ENCODE data around the gene LPAR6.
"Not testable (repeated sequence)": the region's sequence is repeated elsewhere in the genome, so short reads cannot be mapped to it uniquely, and the experiment has no call there.

LPAR6 gene, protein sequence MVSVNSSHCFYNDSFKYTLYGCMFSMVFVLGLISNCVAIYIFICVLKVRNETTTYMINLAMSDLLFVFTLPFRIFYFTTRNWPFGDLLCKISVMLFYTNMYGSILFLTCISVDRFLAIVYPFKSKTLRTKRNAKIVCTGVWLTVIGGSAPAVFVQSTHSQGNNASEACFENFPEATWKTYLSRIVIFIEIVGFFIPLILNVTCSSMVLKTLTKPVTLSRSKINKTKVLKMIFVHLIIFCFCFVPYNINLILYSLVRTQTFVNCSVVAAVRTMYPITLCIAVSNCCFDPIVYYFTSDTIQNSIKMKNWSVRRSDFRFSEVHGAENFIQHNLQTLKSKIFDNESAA

DNA sequence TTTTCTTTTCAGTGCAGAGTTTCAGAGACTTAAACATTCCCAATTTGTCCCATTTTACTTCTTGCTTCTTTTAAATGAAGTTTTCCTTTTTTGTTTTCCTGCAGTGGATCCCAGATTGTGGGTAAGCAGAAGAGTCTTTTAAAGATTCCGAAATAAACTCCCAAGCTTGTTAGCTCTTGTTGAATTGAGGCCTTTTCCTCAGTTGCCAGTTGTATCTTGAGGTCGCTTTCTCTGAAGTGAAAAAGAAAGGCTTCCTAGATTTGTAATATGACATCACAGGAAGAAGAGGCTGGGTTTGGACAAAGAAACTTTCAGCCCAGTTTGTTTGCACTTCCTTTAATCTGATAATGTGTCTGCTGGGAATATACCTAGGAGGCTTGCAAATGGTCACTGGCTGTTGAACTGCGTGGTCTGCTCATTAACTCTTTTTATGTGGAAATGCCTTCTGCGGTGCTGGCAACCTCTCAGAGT, at the start of gene LPAR6:
Gene LPAR6, minus strand, starts transcription at position 233 of the 471 bp plus-strand sequence. CDS start 690 bp downstream, outside the sequence.
- DNase-seq = no peak

DNA sequence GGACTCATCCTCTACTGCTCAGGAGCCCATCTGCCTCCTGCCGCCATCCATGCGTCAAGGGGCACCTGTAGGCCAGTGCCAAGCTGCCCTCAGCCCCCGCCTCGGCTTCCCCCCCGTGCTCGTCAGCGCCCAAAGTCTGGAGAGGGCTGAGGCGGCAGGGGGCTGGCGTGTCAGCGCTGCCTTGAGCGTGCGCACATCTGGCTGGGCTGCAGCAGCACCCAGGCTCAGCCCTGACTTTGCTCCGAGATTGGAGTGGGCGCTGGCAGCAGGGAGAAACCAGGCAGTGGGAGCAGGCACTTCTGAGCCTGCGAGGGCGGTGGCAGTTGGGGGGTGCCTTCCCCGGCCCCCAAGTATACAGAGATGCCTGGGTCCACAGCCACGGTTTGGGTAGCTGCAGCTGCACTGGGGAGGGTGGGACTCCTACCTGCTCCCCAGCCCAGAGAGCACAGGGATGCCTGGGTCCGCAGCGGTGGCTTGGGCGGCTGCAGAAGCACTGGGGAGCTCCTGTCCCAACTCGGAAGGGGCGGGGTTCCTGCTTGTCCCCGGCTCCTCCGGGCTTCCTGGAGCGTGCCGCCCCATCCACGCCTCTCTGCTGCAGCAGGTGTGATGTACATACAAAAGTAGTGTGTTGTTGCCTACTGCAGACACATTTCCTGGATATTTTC, 44.8 kb upstream of the LPAR6 start:
- no peak for DNase-seq

DNA sequence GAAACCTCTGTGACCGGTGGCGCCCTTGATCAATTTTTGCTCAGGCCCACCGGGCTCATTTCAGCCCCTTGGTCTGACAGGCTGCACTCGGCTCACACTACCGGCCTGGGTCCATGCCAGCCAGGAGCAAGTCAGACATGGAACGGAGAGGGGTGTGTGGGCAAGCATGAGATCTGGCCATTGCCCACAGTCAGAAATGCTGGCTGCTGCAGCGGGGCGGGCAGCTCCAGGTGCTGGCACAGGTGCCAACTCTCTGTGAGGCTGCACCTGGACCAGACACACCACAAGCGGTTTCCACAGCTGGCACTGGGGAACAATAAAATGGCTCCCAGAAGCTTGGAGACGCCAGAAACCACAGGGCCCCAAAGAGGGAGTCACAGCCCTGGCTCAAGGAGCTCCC, 43.6 kb upstream of the LPAR6 start:
- DNase-seq = no peak

DNA sequence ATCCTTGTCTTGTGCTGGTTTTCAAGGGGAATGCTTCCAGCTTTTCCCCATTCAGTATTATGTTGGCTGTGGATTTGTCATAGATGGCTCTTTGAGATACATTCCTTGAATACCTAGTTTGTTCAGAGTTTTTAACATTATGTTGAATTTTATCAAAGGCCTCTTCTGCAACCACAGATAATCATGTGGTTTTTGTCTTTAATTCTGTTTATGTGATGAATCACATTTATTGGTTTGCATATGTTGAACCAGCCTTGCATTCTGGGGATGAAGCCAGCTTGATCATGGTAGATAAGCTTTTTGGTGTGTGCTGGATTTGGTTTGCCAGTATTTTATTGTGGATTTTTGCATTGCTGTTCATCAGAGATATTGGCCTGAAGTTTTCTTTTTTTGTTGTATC, 38.3 kb upstream of the LPAR6 start:
- DNase-seq = not testable (repeated sequence)

DNA sequence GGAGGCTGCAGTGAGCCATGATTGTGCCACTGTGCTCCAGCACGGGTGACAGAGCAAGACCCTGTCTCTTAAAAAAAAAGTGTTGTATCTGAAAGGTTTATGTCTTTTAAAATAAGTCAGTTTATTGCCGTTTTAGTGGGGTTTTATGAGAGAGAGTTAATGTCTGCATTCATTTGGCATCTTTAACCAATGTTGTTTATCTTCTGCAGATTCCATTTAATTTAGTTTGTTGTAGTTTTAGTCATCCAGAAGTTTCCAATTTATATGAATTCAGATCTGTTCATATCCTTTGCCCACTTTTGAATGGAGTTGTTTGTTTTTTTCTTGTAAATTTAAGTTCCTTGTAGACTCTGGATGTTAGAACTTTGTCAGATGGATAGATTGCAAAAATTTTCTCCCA, 36.7 kb upstream of the LPAR6 start:
- no peak for DNase-seq

DNA sequence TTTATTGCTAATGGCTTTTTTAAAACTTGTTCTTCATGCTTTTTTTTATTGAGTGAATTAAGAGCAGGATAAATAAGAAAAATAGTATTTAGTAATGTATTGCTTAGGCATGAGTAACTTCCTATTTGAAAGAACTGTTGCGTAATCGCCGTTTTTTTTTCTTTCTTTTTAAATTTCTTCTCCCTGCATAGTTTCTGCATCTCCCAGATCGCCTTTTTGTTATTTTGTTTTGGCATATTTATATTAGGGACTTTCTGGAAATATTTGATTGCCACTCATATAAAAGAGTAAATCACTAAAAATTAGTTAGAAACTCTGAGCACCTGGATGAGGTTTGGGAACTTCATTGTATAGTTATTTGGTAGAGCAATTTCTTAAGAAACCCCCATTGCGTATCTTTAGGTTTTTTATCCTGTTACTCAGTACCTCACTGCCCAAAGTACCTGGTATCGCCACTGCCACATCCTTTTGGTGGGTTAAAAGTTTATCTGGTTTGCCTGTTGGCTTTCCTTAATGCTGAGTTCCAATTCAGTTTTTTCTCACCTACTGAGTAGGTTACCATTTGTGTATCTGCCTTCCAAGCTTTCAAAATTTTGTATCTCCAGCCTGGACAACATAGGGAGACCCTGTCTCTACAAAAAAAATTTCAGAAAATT, 36.2 kb upstream of the LPAR6 start:
- DNase-seq = no peak

DNA sequence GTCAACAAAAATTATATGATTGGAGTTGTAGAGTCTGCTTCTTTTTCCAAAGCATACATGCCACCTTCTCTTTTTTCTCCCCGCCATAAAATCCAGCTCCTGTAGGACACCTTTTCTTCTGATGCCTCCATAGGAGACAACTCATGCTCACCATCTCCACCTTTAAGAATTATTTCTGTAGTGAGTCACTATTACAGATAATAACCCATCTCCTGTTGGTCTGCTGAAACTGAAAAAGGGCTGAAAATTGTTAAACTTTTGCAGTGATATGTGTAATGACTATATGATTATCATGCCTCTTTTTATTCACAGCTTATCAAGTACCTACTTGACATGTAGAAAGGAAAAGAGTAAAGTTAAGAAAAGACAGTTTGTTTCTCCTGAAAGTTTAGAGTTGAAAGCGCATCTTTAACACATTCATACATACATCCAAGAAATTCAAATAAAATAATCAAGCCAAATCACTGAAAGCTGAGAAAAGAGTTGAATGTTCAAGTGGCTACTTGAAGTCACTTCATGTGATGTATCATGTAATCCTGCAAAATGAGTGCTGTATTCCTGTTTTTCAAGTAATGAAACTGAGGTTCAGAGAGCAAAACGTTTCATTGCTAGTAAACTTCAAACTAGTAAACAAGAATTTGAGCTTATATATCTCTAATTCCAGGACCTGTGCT, 35.5 kb upstream of the LPAR6 start:
- DNase-seq = no peak

DNA sequence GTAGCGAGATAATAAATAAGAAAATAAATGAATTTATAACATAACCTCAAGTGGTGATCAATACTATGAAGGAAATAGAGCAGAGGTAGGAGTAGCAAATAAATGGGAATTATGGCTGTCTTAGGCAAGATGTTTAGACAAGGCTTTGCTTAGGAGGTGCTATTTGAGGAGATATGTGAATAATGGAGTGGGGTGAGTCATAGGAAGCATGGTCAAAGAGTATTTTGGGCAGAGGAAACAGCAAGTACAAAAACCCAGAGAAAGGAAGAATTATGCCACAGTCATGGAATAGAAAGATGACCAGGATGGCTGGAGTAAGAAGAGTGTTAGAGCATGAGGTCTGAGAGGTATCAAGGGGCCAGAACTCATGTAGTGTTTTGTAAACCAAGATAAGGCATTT, 33.6 kb upstream of the LPAR6 start:
- no peak for DNase-seq

DNA sequence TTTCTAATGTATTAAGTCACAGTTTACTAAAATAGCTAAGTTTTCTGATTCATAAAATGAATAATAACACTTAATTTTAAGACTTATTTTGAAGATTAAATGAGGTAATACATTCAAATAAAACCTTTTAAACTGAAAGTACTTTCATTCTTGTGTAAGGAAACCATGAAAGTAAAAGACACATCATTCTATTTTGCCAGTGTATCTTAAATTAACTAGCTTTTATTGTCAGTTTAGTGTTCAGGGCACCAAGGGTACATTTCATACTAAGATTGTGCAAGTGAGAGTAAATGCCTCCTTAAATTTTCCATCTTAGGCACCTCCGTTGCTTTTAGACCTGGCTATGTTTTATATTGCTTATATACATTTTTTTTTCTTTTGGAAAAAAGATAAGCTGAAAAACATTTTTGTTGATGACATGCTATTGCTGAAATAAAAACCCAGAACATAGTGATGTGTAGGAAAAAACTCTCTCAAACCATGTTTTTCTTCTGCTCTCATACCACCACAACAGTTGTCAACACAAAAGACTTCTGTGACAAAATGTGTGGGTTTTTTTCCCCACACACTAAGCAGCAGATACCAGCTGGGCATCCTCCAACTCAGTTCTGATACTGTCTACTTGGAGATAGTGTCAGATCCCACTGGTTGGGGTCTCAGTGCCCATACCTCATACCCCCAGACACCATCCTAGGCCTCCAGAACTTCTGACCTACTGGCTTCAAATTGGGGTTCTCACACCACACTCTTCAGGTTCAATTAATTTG, 30.7 kb upstream of the LPAR6 start:
- no peak for DNase-seq

DNA sequence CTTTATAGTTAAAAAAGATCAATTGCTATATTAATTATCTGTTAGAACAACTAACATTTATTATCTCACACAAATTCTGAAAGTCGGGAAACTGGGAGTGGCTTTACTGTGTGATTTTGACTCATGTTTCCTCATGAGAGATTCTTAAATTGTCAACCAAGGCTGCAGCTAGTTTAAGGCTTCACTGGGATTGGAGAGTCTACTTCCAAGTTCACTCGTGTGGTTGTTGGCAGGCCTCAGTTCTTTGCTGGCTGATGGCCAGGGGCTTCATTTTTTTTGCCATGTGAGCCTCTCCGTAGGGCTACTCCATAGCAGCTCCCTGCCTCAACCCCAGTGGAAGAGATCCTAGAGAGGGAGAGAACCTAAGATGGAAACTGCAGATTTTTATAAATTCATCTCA, 24.5 kb upstream of the LPAR6 start:
- no peak for DNase-seq

DNA sequence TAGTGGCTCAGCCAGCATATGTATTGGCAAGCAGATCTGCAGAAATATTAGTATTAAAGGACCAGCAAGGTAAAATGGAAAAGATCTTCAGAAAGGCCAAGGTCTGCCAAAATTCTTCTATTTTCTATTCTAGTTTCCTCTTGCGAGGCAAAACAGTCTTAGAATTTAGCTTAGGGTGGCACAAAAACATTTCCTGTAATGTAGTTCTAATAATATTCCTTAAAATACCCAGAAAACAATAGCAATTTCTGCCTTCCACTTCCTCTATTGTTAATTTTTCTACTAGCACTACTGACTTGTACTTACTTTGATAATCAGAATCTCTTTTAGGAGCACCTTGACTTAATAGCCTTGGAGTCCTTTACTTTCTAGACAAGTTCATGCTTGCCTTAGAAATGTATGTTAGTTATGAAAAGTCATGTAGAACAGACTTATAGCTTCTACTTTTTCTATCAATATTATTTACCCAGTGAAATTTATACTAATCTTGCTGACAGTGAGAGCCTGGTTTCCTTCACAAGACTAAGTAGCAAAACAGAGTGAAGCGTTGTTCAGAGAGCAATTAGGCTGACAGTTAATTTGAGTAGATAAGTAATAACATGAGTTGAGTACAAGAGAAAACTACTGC, 23.9 kb upstream of the LPAR6 start:
- no peak for DNase-seq

DNA sequence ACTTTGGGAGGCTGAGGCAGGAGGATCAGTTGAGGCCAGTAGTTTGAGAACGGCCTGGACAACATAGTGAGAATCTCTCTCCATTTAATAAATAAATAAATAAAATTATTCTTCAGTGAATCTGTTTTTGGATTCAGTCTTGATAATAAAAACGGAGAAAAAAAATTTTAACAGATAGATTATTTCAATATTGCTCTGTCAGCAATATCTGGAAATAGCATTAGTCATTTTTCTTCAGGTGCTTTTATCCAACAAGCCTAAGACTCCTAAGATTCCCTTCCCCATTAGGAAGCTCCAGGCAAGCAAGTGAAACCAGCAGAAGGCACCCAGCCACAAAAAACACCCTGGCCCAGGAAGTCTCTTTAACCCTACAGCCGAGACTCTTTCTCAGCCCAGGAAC, 21.3 kb upstream of the LPAR6 start:
- no peak for DNase-seq

DNA sequence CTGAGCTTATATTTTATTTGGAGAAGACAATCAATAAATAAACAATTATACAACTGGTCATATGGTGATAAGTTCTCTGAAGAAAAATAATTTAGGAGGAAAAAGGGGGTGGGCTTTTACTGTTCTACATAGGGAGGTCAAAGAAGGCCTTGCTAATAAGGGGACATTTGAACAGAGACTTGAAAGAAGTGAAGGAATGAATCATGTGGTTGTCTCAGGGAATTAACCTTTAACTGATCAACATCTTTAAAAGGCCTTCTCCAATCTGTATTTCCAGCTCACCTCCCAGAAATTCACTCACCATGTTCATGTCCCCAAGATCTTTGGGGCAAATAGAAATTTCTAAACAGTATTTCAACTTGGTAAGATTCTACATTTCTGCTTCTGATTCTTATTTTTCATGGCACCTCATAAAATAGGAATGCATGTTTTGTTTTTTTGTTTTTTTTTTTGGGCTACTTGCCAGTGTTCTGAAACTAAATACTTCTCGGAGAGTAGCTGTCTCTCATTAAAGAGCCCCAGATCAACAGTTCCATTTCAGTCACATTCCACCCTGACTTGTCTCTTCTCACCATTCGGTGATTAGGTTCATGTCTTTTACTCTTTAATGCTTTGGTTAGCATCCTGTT, 19.2 kb upstream of the LPAR6 start:
- no peak for DNase-seq

DNA sequence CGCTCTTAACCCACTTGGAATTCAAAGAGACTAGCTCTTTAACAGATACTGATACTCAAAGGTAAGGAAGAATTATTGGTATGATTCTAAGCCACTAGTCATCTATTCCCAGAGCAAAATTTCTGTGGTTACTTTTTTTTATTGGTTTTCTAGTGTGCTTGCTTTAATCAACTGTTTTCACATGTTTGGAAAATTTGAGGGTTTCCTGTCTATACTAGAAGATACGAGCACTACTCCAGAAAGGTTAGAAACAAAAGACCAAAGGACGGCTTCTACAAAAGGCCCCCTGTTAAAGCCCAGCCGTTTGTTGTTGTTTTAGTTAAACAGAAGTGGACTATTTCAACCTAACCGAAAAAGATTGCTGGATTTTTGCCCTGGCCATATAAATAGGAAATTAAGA, 18.5 kb upstream of the LPAR6 start:
- no peak for DNase-seq

DNA sequence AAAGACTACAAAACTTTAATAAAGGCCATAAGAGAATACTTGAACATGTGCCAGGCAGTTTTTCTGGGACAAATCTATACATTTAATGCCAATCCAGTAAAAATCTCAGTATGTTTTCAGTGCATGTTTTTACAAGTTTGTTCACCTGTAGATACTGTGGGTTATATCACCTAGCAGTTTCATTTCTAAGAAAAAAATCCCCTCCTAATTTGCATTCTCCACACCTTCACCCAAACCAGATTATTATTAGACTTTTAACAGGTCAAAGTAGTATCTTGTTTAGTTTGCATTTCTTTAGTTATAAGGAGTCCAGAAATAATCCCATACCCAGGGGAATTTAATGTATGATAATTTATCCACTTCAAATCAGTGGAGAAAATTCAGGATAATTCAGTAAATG, 17.0 kb upstream of the LPAR6 start:
- DNase-seq = no peak

DNA sequence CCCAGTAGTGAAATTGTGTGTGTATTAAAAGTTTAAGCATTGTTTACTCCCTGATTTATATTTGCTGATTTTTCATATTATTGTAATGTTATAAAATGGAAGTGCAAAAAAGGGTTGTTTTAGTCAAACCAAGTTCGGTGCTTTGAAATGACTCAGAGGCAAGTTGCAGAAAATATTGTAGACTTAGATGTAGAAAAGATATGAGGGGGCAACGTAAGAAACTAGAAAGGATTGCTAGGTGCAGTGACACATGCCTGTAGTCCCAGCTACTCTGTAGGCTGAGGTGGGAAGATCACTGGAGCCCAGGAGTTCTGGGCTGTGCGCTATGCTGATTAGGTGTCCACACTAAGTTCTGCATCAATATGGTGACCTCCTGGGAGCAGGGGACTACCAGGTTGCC, 16.1 kb upstream of the LPAR6 start:
- DNase-seq = no peak

DNA sequence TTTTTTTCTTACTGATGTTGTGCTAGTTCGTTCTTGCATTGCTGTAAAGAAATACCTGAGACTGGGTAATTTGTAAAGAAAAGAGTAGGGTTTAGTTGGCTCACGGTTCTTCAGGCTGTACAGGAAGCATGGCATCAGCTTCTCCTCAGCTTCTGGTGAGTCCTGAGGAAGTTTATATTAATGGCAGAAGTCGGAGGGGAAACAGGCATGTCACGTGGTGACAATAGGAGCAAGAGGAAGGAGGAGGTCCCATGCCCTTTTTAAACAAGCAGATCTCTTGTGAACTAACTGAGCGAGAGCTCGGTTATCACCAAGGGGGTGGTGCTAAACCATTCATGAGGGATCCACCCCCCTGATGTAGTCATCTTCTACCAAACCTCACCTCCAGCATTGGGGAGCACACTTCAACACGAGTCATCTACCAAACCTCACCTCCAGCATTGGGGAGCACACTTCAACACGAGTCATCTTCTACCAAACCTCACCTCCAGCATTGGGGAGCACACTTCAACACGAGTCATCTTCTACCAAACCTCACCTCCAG, 13.9 kb upstream of the LPAR6 start:
- DNase-seq = not testable (repeated sequence)

DNA sequence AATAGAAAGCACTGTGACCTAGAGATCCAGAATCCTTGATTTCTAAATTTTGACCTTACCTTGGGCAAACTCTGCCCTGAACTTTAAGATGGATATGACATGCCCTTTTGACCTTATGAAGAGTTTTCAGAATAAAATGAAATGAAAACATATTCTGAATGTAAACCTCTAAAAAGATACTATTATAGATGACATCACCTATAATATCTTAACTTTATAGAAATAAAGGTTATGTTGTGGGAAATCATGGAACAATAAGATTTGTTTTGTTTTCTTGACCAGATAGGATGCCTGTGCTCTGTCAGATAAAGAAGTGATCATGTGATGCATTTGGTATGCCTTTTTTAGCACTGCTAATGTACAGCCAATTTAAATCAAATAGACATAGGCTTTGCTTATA, 13.1 kb upstream of the LPAR6 start:
- DNase-seq = no peak

DNA sequence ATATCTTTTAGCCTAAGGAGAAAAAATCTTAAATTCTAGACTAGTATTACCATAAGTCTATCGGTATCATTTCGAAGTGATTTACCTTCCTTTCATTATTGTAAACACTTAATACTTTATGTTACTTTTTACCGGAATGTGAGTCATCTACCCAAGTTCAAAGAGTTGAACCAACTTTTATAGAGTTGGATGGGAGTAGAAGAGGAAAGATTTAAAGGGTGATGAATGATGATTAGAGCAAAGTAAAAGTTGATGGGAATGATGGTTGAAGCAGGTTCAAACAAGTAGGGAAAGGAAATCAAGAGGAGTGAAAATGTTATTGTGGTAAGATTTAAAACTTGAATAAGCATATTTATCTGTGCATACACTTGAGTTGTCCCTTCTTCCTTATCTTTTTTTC, 11.3 kb upstream of the LPAR6 start:
- no peak for DNase-seq

DNA sequence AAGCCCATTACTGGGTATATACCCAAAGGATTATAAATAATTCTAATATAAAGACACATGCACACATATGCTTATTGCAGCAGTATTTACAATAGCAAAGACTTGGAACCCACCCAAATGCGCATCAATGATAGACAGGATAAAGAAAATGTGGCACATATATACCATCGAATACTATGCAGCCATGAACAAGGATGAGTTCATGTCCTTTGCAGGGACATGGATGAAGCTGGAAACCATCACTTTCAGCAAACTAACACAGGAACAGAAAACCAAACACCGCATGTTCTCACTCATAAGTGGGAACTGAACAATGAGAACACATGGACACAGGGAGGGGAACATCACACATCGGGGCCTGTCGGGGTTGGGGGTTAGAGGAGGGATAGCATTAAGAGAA, 9.1 kb upstream of the LPAR6 start:
- not testable (repeated sequence) for DNase-seq

DNA sequence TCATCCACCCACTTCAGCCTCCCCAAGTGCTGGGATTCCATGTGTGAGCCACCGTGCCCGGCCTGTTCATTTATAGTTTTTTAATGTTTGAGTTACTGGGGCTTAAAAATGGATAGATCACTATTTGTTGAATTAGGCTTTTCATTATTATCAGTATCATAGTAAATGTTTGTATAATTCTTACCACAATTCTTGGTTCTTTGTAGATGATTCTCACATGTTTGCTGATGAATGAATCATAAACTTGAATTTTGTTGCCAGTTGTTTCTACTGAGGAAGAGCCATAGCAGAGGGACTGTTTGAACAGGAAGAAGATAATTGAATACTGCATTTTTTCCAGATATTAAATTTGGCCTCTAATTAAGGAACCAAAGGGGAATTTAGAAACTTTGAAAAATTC, 2.6 kb upstream of the LPAR6 start:
- DNase-seq = no peak

Measured in NCI-H1694 treated with DMSO at 0.1 percent for 48 hours (cell line).